ENCODE results near the gene TTC17. TPM values are rescaled to one million over a fixed set of nuclear protein-coding genes. Genes with fewer than 3 reads are reported as not detected.
"Not testable (repeated sequence)": the region's sequence is repeated elsewhere in the genome, so short reads cannot be mapped to it uniquely, and the experiment has no call there.

Gene TTC17
- total RNA-seq, 2 experiments from 2014 or later: 72.5 to 75.1 TPM

DNA sequence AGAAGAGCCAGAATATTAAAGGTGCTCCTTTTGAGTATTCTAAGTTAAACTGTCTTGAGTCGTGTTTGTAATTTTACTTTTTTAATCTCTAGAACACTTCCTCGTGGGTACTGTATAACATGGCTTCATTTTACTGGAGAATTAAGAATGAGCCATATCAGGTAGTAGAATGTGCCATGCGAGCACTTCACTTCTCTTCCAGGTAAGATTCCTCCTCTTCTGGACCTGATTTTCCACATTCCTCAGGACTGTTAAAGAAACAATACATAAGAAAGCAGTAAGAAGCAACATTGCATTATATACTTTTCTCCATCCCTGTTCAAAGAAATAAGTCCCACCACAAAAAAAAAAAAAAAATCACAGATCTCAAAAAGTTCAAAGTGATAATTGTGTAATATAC, 37.9 kb downstream of the TTC17 start:
- Mint-ChIP-seq H3K4me3 (no peak overlapping the region), H3K27ac (no peak overlapping the region), H3K36me3 (ENCODE audit: low read depth) (peaks cover 83% of the 10 kb centered on the region), H3K27me3 (no peaks in the 10 kb centered on the region), H3K9me3 (no peaks in the 10 kb centered on the region), H3K4me1 (peaks cover 41% of the 10 kb centered on the region)
- ChIA-PET CTCF (interaction anchor here (1.5 kb wide), 1 partner anchor 10 kb away, joined by 4 read pairs; no protein-coding TSS in a partner anchor), POLR2A (no interaction called here)
- no peak for DNase-seq

DNA sequence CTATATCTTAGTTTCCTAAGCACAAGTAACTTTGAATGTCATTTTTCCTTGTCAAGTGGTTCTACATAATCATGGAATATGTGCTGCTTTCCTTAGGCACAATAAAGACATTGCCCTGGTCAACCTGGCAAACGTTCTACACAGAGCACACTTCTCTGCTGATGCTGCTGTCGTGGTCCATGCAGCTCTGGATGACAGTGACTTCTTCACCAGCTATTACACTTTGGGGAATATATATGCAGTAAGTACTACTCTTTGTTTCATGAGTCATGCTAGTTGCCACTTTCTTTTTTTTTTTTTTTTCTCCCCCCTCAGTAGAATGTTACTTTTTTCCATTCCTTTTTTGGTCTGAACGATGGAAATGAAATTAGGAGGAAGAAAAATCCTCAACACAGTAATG, 38.5 kb downstream of the TTC17 start:
- ChIA-PET POLR2A (no interaction called here), CTCF (interaction anchor here (1.0 to 1.5 kb wide), 2 partner anchors 10 to 40 kb away, joined by 3 to 4 read pairs; no protein-coding TSS in a partner anchor)
- Mint-ChIP-seq H3K27me3 (no peaks in the 10 kb centered on the region), H3K36me3 (ENCODE audit: low read depth) (peaks cover 82% of the 10 kb centered on the region), H3K9me3 (no peaks in the 10 kb centered on the region), H3K4me3 (no peak overlapping the region), H3K4me1 (peaks cover 35% of the 10 kb centered on the region), H3K27ac (no peak overlapping the region)
- DNase-seq: no peak

- Mint-ChIP-seq H3K27me3 (no peaks in the 10 kb centered on the region), H3K27ac (no peak overlapping the region)
- DNase-seq: no peak
Measured at GRCh38 chr11:43399983-43400630, 41.4 kb downstream of the TTC17 start.

DNA sequence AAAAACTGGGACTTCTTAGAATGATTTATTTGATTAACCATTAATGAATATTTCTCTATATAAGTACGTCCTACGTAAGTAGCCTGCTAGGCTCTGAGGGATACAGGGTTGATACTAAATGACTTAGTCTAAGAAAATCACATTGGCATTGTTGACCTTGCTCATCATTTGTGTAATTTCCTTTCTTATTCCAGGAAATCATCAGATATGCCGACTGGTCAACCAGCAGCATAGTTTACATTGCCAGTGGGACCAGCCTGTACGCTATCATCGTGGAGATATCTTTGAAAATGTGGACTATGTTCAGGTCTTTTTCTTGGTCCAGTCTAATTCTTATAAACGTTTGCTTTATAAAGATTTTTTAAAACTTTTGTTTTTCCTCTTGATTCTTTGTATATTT, 42.5 kb downstream of the TTC17 start:
- ChIA-PET CTCF (no interaction called here), POLR2A (no interaction called here)
- DNase-seq: no peak
- Mint-ChIP-seq H3K27ac (no peak overlapping the region), H3K27me3 (no peaks in the 10 kb centered on the region), H3K4me3 (no peak overlapping the region), H3K36me3 (ENCODE audit: low read depth) (peaks cover 82% of the 10 kb centered on the region), H3K4me1 (peaks cover 23% of the 10 kb centered on the region), H3K9me3 (no peaks in the 10 kb centered on the region)

More at GRCh38 chr11:43399983-43400630, 41.4 kb downstream of the TTC17 start:
- H3K4me1 Mint-ChIP-seq: peaks cover 26% of the 10 kb centered on the region
- H3K9me3 Mint-ChIP-seq: no peaks in the 10 kb centered on the region
- POLR2A ChIA-PET: no interaction called here
- H3K36me3 Mint-ChIP-seq (ENCODE audit: low read depth): peaks cover 81% of the 10 kb centered on the region
- CTCF ChIA-PET: interaction anchor here (0.5 to 1.7 kb wide), 2 partner anchors 35 to 88 kb away, joined by 4 to 5 read pairs; partner anchors contain the start of gene API5
- H3K4me3 Mint-ChIP-seq: no peak overlapping the region

GRCh38 chr11:43401811-43402210, 43.1 kb downstream of the TTC17 start:
- H3K4me3 Mint-ChIP-seq, CTCF ChIA-PET, DNase-seq, H3K27ac Mint-ChIP-seq, H3K9me3 Mint-ChIP-seq, POLR2A ChIA-PET, H3K27me3 Mint-ChIP-seq: not testable (repeated sequence)
- peaks cover 23% of the 10 kb centered on the region for H3K4me1 Mint-ChIP-seq
- H3K36me3 Mint-ChIP-seq (ENCODE audit: low read depth): peaks cover 79% of the 10 kb centered on the region

DNA sequence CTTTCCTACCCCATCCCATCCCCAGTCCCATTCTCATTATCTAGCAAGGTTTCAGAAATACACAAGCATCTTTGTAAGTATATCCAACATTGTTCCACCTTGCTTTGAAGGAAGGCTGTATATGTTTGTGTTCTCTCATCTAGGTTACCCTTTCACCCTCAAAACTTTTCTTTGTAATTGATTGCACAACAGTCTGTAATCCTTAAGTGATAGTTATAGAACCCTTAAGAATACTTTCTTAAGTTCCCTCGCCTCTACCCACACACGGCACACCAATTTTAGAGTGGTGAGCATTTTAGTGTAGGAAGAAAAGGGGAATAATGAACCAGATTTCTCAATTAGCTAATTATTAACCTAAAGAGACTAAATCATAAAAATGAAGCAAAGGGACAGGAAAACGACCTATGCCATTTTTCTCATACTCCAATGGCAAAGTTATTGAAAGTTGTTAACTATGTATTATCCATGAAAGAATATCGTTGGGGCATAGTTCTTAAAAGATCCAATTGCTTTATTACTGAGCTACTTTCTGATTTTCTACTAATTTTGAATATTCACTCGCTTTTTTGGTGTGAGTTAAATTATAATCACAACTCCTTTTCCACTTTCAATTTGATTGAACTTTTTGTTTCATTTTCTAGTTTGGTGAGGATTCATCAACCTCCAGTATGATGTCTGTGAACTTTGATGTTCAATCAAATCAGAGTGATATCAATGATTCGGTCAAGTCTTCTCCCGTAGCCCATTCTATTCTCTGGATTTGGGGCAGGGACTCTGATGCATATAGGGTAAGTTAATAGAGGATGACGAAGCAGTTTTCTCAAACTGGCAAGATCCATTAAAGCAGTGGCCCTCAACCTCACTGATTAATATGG, 44.9 kb downstream of the TTC17 start:
- Mint-ChIP-seq H3K4me3 (no peak overlapping the region), H3K27ac (peak overlapping the region; percentile 60), H3K9me3 (no peaks in the 10 kb centered on the region), H3K4me1 (peaks cover 23% of the 10 kb centered on the region), H3K27me3 (no peaks in the 10 kb centered on the region), H3K36me3 (ENCODE audit: low read depth) (peaks cover 67% of the 10 kb centered on the region)
- no peak for DNase-seq
- POLR2A ChIA-PET: no interaction called here
- CTCF ChIA-PET: interaction anchor here (1.1 to 1.4 kb wide), 2 partner anchors 16 to 85 kb away, joined by 3 read pairs; no protein-coding TSS in a partner anchor

DNA sequence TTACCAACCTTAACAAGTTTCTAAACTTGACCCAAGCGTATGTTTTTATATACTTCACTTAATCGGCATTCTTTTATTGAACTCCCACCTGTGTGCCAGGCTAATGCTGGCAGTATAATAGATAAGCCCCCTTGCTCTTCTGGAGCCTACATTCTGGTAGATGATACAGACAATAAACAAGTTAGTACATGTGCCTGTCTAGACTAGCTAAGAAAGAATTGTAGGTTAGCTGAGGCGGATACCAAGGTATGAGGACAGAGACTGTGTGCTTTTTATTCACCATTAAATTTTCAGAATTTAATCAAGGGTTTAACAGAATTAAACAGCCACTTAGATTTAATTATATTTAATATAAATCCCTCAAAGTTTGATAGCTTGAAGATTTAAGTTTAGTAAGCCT, 45.7 kb downstream of the TTC17 start:
- peaks cover 63% of the 10 kb centered on the region for H3K36me3 Mint-ChIP-seq (ENCODE audit: low read depth)
- H3K9me3 Mint-ChIP-seq: no peaks in the 10 kb centered on the region
- ChIA-PET POLR2A (no interaction called here), CTCF (interaction anchor here (1.1 to 1.4 kb wide), 2 partner anchors 15 to 85 kb away, joined by 3 read pairs; no protein-coding TSS in a partner anchor)
- H3K27ac Mint-ChIP-seq: no peak overlapping the region
- no peak for DNase-seq
- peaks cover 18% of the 10 kb centered on the region for H3K4me1 Mint-ChIP-seq
- H3K4me3 Mint-ChIP-seq: no peak overlapping the region
- H3K27me3 Mint-ChIP-seq: no peaks in the 10 kb centered on the region

- no peak overlapping the region for H3K27ac Mint-ChIP-seq
- CTCF ChIA-PET: interaction anchor here (1.1 to 1.4 kb wide), 2 partner anchors 14 to 86 kb away, joined by 3 read pairs; no protein-coding TSS in a partner anchor
Measured at GRCh38 chr11:43404836-43405479, 46.2 kb downstream of the TTC17 start.

DNA sequence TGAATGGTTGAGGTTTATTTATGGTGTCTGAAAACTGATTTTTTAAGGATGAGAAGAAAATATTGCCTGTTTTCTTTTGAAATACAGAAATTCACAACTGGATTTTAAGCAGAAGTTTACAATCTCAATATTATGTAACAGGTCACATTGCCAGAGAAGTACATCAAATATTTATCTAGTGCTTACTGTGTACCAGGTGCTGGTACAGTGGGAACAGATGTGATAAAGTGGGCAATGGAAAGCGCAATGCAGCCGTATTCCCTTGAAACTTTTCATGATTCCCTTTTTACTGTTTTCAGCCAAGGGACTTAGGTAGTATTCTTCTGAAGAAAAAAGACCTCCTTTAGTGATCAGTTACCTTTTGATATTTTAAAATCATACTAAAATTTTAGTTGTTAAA, 49.6 kb downstream of the TTC17 start:
- peaks cover 14% of the 10 kb centered on the region for H3K4me1 Mint-ChIP-seq
- ChIA-PET POLR2A (no interaction called here), CTCF (no interaction called here)
- no peaks in the 10 kb centered on the region for H3K27me3 Mint-ChIP-seq
- no peaks in the 10 kb centered on the region for H3K9me3 Mint-ChIP-seq
- H3K4me3 Mint-ChIP-seq: no peak overlapping the region
- no peak overlapping the region for H3K27ac Mint-ChIP-seq
- H3K36me3 Mint-ChIP-seq (ENCODE audit: low read depth): peaks cover 43% of the 10 kb centered on the region
- no peak for DNase-seq

More at GRCh38 chr11:43404836-43405479, 46.2 kb downstream of the TTC17 start:
- H3K4me3 Mint-ChIP-seq: no peak overlapping the region
- no peaks in the 10 kb centered on the region for H3K9me3 Mint-ChIP-seq
- peaks cover 59% of the 10 kb centered on the region for H3K36me3 Mint-ChIP-seq (ENCODE audit: low read depth)
- POLR2A ChIA-PET: no interaction called here
- H3K27me3 Mint-ChIP-seq: no peaks in the 10 kb centered on the region
- DNase-seq: no peak
- peaks cover 15% of the 10 kb centered on the region for H3K4me1 Mint-ChIP-seq

- Mint-ChIP-seq H3K4me1 (peaks cover 7% of the 10 kb centered on the region), H3K27me3 (no peaks in the 10 kb centered on the region), H3K9me3 (no peaks in the 10 kb centered on the region), H3K4me3 (no peak overlapping the region), H3K27ac (no peak overlapping the region), H3K36me3 (ENCODE audit: low read depth) (peaks cover 39% of the 10 kb centered on the region)
- DNase-seq: no peak
- POLR2A ChIA-PET: no interaction called here
- CTCF ChIA-PET: no interaction called here
Measured at GRCh38 chr11:43410394-43410793, 51.7 kb downstream of the TTC17 start.

- Mint-ChIP-seq H3K4me3 (no peak overlapping the region), H3K27me3 (no peaks in the 10 kb centered on the region), H3K27ac (no peak overlapping the region), H3K9me3 (no peaks in the 10 kb centered on the region), H3K36me3 (ENCODE audit: low read depth) (peaks cover 14% of the 10 kb centered on the region), H3K4me1 (peaks cover 9% of the 10 kb centered on the region)
- no peak for DNase-seq
- ChIA-PET POLR2A (no interaction called here), CTCF (interaction anchor here (1.0 to 4.3 kb wide), 2 partner anchors 17 to 106 kb away, joined by 3 to 14 read pairs; partner anchors contain the start of gene API5)
Measured at GRCh38 chr11:43418197-43418596, 59.5 kb downstream of the TTC17 start.

DNA sequence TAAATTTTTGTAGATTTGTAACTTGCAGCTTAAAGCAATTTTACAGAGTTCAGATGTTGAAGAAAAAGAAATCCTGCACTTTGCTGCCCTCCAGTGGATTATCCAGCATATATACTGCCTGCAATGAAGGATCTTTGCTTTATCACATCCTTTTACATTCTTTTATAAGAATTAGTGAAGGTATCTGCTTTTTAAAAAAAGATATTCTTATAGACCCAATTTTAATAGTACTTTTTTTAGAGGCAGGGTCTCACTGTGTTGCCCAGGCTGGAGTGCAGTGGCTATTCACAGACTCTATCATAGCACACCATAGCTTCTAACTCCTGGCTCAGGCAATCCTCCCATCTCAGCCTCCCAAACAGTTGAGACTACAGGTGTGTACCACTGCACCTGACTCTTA, 60.7 kb downstream of the TTC17 start:
- Mint-ChIP-seq H3K36me3 (ENCODE audit: low read depth) (peaks cover 12% of the 10 kb centered on the region), H3K4me1 (peaks cover 4% of the 10 kb centered on the region), H3K9me3 (no peaks in the 10 kb centered on the region), H3K4me3 (no peak overlapping the region), H3K27ac (no peak overlapping the region), H3K27me3 (no peaks in the 10 kb centered on the region)
- POLR2A ChIA-PET: no interaction called here
- peak; percentile 68 for DNase-seq
- CTCF ChIA-PET: interaction anchor here (0.9 to 4.3 kb wide), 3 partner anchors 15 to 108 kb away, joined by 3 to 14 read pairs (median 3); partner anchors contain the start of gene API5

GRCh38 chr11:43427971-43428370, 69.3 kb downstream of the TTC17 start:
- POLR2A ChIA-PET: no interaction called here
- no peaks in the 10 kb centered on the region for H3K4me1 Mint-ChIP-seq
- no peak for DNase-seq
- no peak overlapping the region for H3K4me3 Mint-ChIP-seq
- H3K9me3 Mint-ChIP-seq: no peaks in the 10 kb centered on the region
- CTCF ChIA-PET: interaction anchor here (1.4 kb wide), 1 partner anchor 116 kb away, joined by 5 read pairs; the partner anchor contains the start of gene API5
- no peak overlapping the region for H3K27ac Mint-ChIP-seq
- peaks cover 7% of the 10 kb centered on the region for H3K36me3 Mint-ChIP-seq (ENCODE audit: low read depth)
- H3K27me3 Mint-ChIP-seq: no peaks in the 10 kb centered on the region
